Measurements from ENCODE around the gene SSTR4. TPM values are rescaled to one million over a fixed set of nuclear protein-coding genes. Genes with fewer than 3 reads are reported as not detected.

Gene SSTR4
- polyA plus RNA-seq, 1 donor, result not detected

Other genes with a start within 250 kb of the SSTR4 start
- 9.9 TPM for gene THBD, start 14.4 kb downstream of the SSTR4 start, polyA plus RNA-seq (ENCODE audit: insufficient read length)
- 66.7 TPM for gene CD93, start 51.0 kb downstream of the SSTR4 start, polyA plus RNA-seq (ENCODE audit: insufficient read length)